ENCODE measurements around the gene RAB7B.

Gene RAB7B

GRCh38 chr1:205992218-205992882 is 10.8 kb downstream of the RAB7B start:
- Histone ChIP-seq H3K27me3 (ENCODE audit: control insufficient read depth, low read length) (peaks cover 23% of the 10 kb centered on the region), H4K20me1 (ENCODE audit: control insufficient read depth, insufficient read depth, low read depth, low read length) (no peaks in the 10 kb centered on the region), H3K79me2 (ENCODE audit: control insufficient read depth, low read length) (no peaks in the 10 kb centered on the region)

GRCh38 chr1:205991237-205991636 is 12.0 kb downstream of the RAB7B start:
- H3K4me3 ChIP-seq (ENCODE audit: low read length), result no peak overlapping the region
- H3K4me2 ChIP-seq (ENCODE audit: low read length), result no peak overlapping the region
- H3K36me3 ChIP-seq (ENCODE audit: control insufficient read depth, low read length), result no peaks in the 10 kb centered on the region
- H3K27ac ChIP-seq (ENCODE audit: low read depth, low read length), result no peak overlapping the region
- peaks cover 23% of the 10 kb centered on the region for H3K27me3 ChIP-seq (ENCODE audit: control insufficient read depth, low read length)
- H4K20me1 ChIP-seq (ENCODE audit: control insufficient read depth, insufficient read depth, low read depth, low read length), result no peaks in the 10 kb centered on the region
- TF ChIP-seq EZH2phosphoT487 (IDR thresholded peaks at IDR 0.05; ENCODE audit: borderline replicate concordance, low read length), result no peak
- no peak for TF ChIP-seq CTCF (IDR thresholded peaks at IDR 0.05; ENCODE audit: low read depth, low read length, poor library complexity, severe bottlenecking)
- H3F3A ChIP-seq (ENCODE audit: control insufficient read depth, insufficient read depth), result no peaks in the 10 kb centered on the region
- no peaks in the 10 kb centered on the region for H3K9me2 ChIP-seq (replicated peaks; ENCODE audit: control insufficient read depth, low read length)
- no peaks in the 10 kb centered on the region for H3K9me3 ChIP-seq (ENCODE audit: control insufficient read depth, insufficient read depth, low read length)
- no peaks in the 10 kb centered on the region for H3K4me1 ChIP-seq (ENCODE audit: control insufficient read depth, low read length)
- H3K79me2 ChIP-seq (ENCODE audit: control insufficient read depth, low read length), result no peaks in the 10 kb centered on the region

More at GRCh38 chr1:205992218-205992882, 10.8 kb downstream of the RAB7B start:
- no peak overlapping the region for H3K4me2 ChIP-seq (ENCODE audit: low read length)
- no peak overlapping the region for H3K27ac ChIP-seq (ENCODE audit: low read depth, low read length)
- no peaks in the 10 kb centered on the region for H3K36me3 ChIP-seq (ENCODE audit: control insufficient read depth, low read length)
- H3K4me3 ChIP-seq (ENCODE audit: low read length), result no peak overlapping the region
- no peak for TF ChIP-seq CTCF (IDR thresholded peaks at IDR 0.05; ENCODE audit: low read depth, low read length, poor library complexity, severe bottlenecking)
- no peak for TF ChIP-seq EZH2phosphoT487 (IDR thresholded peaks at IDR 0.05; ENCODE audit: borderline replicate concordance, low read length)
- no peaks in the 10 kb centered on the region for H3K9me2 ChIP-seq (replicated peaks; ENCODE audit: control insufficient read depth, low read length)
- H3K4me1 ChIP-seq (ENCODE audit: control insufficient read depth, low read length), result peaks cover 3% of the 10 kb centered on the region; the same call in 1 of the 2 replicates
- 0 out of 2 replicates have a peak, but pooled peaks cover 3% of the 10 kb centered on the region for H3K9me3 ChIP-seq (ENCODE audit: control insufficient read depth, insufficient read depth, low read length)
- H3F3A ChIP-seq (ENCODE audit: control insufficient read depth, insufficient read depth), result no peaks in the 10 kb centered on the region

- H4K20me1 ChIP-seq (ENCODE audit: control insufficient read depth, insufficient read depth, low read depth, low read length), result no peaks in the 10 kb centered on the region
- no peak overlapping the region for H3K27ac ChIP-seq (ENCODE audit: low read depth, low read length)
- H3K4me3 ChIP-seq (ENCODE audit: low read length), result no peak overlapping the region
- H3F3A ChIP-seq (ENCODE audit: control insufficient read depth, insufficient read depth), result no peaks in the 10 kb centered on the region
- no peaks in the 10 kb centered on the region for H3K79me2 ChIP-seq (ENCODE audit: control insufficient read depth, low read length)
- no peaks in the 10 kb centered on the region for H3K36me3 ChIP-seq (ENCODE audit: control insufficient read depth, low read length)
- TF ChIP-seq CTCF (IDR thresholded peaks at IDR 0.05; ENCODE audit: low read depth, low read length, poor library complexity, severe bottlenecking) (no peak), EZH2phosphoT487 (IDR thresholded peaks at IDR 0.05; ENCODE audit: borderline replicate concordance, low read length) (no peak)
- no peaks in the 10 kb centered on the region for H3K9me2 ChIP-seq (replicated peaks; ENCODE audit: control insufficient read depth, low read length)
- no peaks in the 10 kb centered on the region for H3K9me3 ChIP-seq (ENCODE audit: control insufficient read depth, insufficient read depth, low read length)
- H3K27me3 ChIP-seq (ENCODE audit: control insufficient read depth, low read length), result peaks cover 23% of the 10 kb centered on the region
- H3K4me2 ChIP-seq (ENCODE audit: low read length), result no peak overlapping the region
- H3K4me1 ChIP-seq (ENCODE audit: control insufficient read depth, low read length), result no peaks in the 10 kb centered on the region
Measured at GRCh38 chr1:205990226-205990625, 13.0 kb downstream of the RAB7B start.
